ENCODE results near the gene RGPD6.
"Not testable (repeated sequence)": the region's sequence is repeated elsewhere in the genome, so short reads cannot be mapped to it uniquely, and the experiment has no call there.

The RGPD6 gene

GRCh38 chr2:110576763-110577416, at the start of gene RGPD6:
Gene RGPD6 (minus strand): TSS chr2:110577222. CDS start chr2:110577024, 198 bp downstream.
- not testable (repeated sequence) for DNase-seq

- DNase-seq: not testable (repeated sequence)
These were observed 42.4 kb upstream of the RGPD6 start for GRCh38 chr2:110619326-110619939.

GRCh38 chr2:110613927-110614326, 36.9 kb upstream of the RGPD6 start:
- not testable (repeated sequence) for DNase-seq

- DNase-seq: not testable (repeated sequence)
These were observed 33.7 kb upstream of the RGPD6 start for GRCh38 chr2:110610613-110611250.

GRCh38 chr2:110609843-110610612, 33.0 kb upstream of the RGPD6 start:
- not testable (repeated sequence) for DNase-seq

- DNase-seq: not testable (repeated sequence)
These were observed 31.9 kb upstream of the RGPD6 start for GRCh38 chr2:110608788-110609502.

GRCh38 chr2:110605057-110605456, 28.0 kb upstream of the RGPD6 start:
- DNase-seq: not testable (repeated sequence)

- DNase-seq: not testable (repeated sequence)
These were observed 27.0 kb upstream of the RGPD6 start for GRCh38 chr2:110603917-110604591.

GRCh38 chr2:110602139-110602538, 25.1 kb upstream of the RGPD6 start:
- DNase-seq: not testable (repeated sequence)

- not testable (repeated sequence) for DNase-seq
These were observed 15.0 kb upstream of the RGPD6 start for GRCh38 chr2:110591973-110592372.

GRCh38 chr2:110589677-110590330, 12.8 kb upstream of the RGPD6 start:
- not testable (repeated sequence) for DNase-seq

GRCh38 chr2:110588520-110588919, 11.5 kb upstream of the RGPD6 start:
- DNase-seq: not testable (repeated sequence)

- not testable (repeated sequence) for DNase-seq
These were observed 2.4 kb upstream of the RGPD6 start for GRCh38 chr2:110579216-110579965.

- DNase-seq: not testable (repeated sequence)
These were observed 1.4 kb upstream of the RGPD6 start for GRCh38 chr2:110578429-110578828.

- DNase-seq: not testable (repeated sequence)
These were observed 77.2 kb downstream of the RGPD6 start for GRCh38 chr2:110499755-110500377.

- not testable (repeated sequence) for DNase-seq
These were observed 81.0 kb downstream of the RGPD6 start for GRCh38 chr2:110496027-110496426.

- not testable (repeated sequence) for DNase-seq
These were observed 82.5 kb downstream of the RGPD6 start for GRCh38 chr2:110494488-110494887.

GRCh38 chr2:110488991-110489390, 88.0 kb downstream of the RGPD6 start:
- not testable (repeated sequence) for DNase-seq

GRCh38 chr2:110482697-110483096, 94.3 kb downstream of the RGPD6 start:
- DNase-seq: not testable (repeated sequence)

GRCh38 chr2:110481200-110481599, 95.8 kb downstream of the RGPD6 start:
- DNase-seq: not testable (repeated sequence)
